Choroid plexus epithelial cell (primary cell): ENCODE results near the gene PTPN14.

Source experiments
- DNase-seq: peaks from one replicate; pipeline ENCODE4 v3.0.0-alpha.2; 2010; ENCODE audit warnings: low read depth
- H3K4me3 ChIP-seq: 2 replicates; pipeline ENCODE4 v1.5.1; 2011; ENCODE audit warnings: low read depth, mild to moderate bottlenecking, control low read depth, low read length, moderate library complexity
- CTCF ChIP-seq: conservative IDR thresholded peaks from 2 replicates; pipeline ENCODE4 v1.5.1; 2011; ENCODE audit warnings: low read depth, mild to moderate bottlenecking, control low read depth, inconsistent platforms, low read length, moderate library complexity

Gene PTPN14

GRCh38 chr1:214515544-214516433, 35.6 kb downstream of the PTPN14 start:
- H3K4me3 ChIP-seq = no peak overlapping the region
- TF ChIP-seq CTCF = no peak
- DNase-seq = no peak

- no peak for TF ChIP-seq CTCF
- DNase-seq = no peak
- H3K4me3 ChIP-seq = no peak overlapping the region
These were observed 36.5 kb downstream of the PTPN14 start for GRCh38 chr1:214514819-214515383.

- DNase-seq = peak; percentile 73
- H3K4me3 ChIP-seq = no peak overlapping the region
These were observed 37.2 kb downstream of the PTPN14 start for GRCh38 chr1:214514032-214514818.

GRCh38 chr1:214513394-214513793, 38.0 kb downstream of the PTPN14 start:
- no peak overlapping the region for H3K4me3 ChIP-seq
- no peak for DNase-seq
- TF ChIP-seq CTCF = no peak

More at GRCh38 chr1:214514032-214514818, 37.2 kb downstream of the PTPN14 start:
- TF ChIP-seq CTCF = no peak

GRCh38 chr1:214511639-214511998, 39.8 kb downstream of the PTPN14 start:
- DNase-seq = no peak
- TF ChIP-seq CTCF = no peak
- no peak overlapping the region for H3K4me3 ChIP-seq

GRCh38 chr1:214510914-214511638, 40.3 kb downstream of the PTPN14 start:
- DNase-seq = no peak
- TF ChIP-seq CTCF = no peak
- H3K4me3 ChIP-seq = no peak overlapping the region
